OCI-LY7 (cell line): ENCODE results near the gene NCF2. TPM values are rescaled to one million over a fixed set of nuclear protein-coding genes. Genes with fewer than 3 reads are reported as not detected.

Experiments
- BruUV-seq: library from RNA; stranded (reverse); fragments of 400-500 nt; replicated peaks from 2 replicates; lab custom pipeline; 2021; lab: Mats Ljungman, UMichigan
- CTCF ChIA-PET: fragments of 300-600 bp; sonication (Branson Sonifier 250); formaldehyde crosslinking; loops from one replicate; lab custom pipeline; 2022; ENCODE audit warnings: antibody characterized with exemption; ENCODE audit not compliant: unreplicated experiment; lab: Charles Lee
- POLR2A ChIA-PET: fragments of 300-600 bp; sonication (Branson Sonifier 250); formaldehyde crosslinking; loops from one replicate; lab custom pipeline; 2022; ENCODE audit warnings: antibody characterized with exemption; lab: Charles Lee
- DNase-seq: peaks from one replicate; pipeline ENCODE4 v3.0.0-alpha.2; 2015; ENCODE audit warnings: low spot score
- H2AFZ ChIP-seq: fragments of 200-600 bp; sonication (generic), shearing (Covaris generic); 2 replicates; pipeline ENCODE4 v1.6.1; 2014; ENCODE audit warnings: mild to moderate bottlenecking, antibody characterized with exemption, low read length, moderate library complexity
- H3K27ac ChIP-seq: fragments of 200-600 bp; sonication (generic); 2 replicates; pipeline ENCODE4 v1.5.1; 2014; ENCODE audit warnings: mixed run types, low read depth, mild to moderate bottlenecking, moderate library complexity, low read length, inconsistent platforms; ENCODE audit not compliant: poor library complexity, severe bottlenecking
- H3K36me3 ChIP-seq: fragments of 200-600 bp; sonication (generic); 2 replicates; pipeline ENCODE4 v1.6.1; 2014; ENCODE audit warnings: mild to moderate bottlenecking, antibody characterized with exemption, low read length, moderate library complexity, mixed read lengths; ENCODE audit not compliant: insufficient read depth
- H3K4me1 ChIP-seq: fragments of 200-600 bp; sonication (generic); 2 replicates; pipeline ENCODE4 v1.5.1; 2014; ENCODE audit warnings: mild to moderate bottlenecking, low read length; ENCODE audit not compliant: insufficient read depth, poor library complexity, severe bottlenecking
- H3K4me2 ChIP-seq: fragments of 200-600 bp; sonication (generic); 2 replicates; pipeline ENCODE4 v1.6.1; 2014; ENCODE audit warnings: mild to moderate bottlenecking, low read length
- H3K4me3 ChIP-seq: fragments of 200-600 bp; sonication (generic); 2 replicates; pipeline ENCODE4 v1.5.1; 2014; ENCODE audit warnings: mild to moderate bottlenecking, low read depth, low read length; ENCODE audit not compliant: poor library complexity, severe bottlenecking
- H3K79me2 ChIP-seq: fragments of 200-600 bp; sonication (generic); 2 replicates; pipeline ENCODE4 v1.6.1; 2016; ENCODE audit warnings: low read depth, mild to moderate bottlenecking, low read length, moderate library complexity, mixed read lengths; ENCODE audit not compliant: insufficient read depth
- H3K9me2 ChIP-seq: fragments of 200-600 bp; sonication (generic); 2 replicates; pipeline ENCODE4 v1.6.1; 2016; ENCODE audit warnings: mild to moderate bottlenecking, low read length, mixed read lengths; ENCODE audit not compliant: insufficient read depth
- H3K9me3 ChIP-seq: fragments of 200-600 bp; sonication (generic); 2 replicates; pipeline ENCODE4 v1.6.1; 2014; ENCODE audit warnings: mild to moderate bottlenecking, mixed run types, low read length, mixed read lengths
- H4K20me1 ChIP-seq: fragments of 200-600 bp; sonication (generic); 2 replicates; pipeline ENCODE4 v1.6.1; 2014; ENCODE audit warnings: mild to moderate bottlenecking, antibody characterized with exemption, low read length, moderate library complexity, mixed read lengths; ENCODE audit not compliant: insufficient read depth
- CTCF ChIP-seq: fragments of 200-600 bp; sonication (generic); conservative IDR thresholded peaks from 2 replicates; pipeline ENCODE4 v1.5.1; 2014; ENCODE audit warnings: mild to moderate bottlenecking, antibody characterized with exemption, low read length, moderate library complexity, mixed read lengths
- EZH2phosphoT487 ChIP-seq: fragments of 200-600 bp; sonication (generic); IDR thresholded peaks from 2 replicates; pipeline ENCODE4 v1.6.1; 2018; ENCODE audit warnings: low read depth, borderline replicate concordance, mild to moderate bottlenecking, mixed run types, antibody characterized with exemption, low read length, moderate library complexity, mixed read lengths
- intact Hi-C: fragments of 100-400 bp; cut with micrococcal nuclease; formaldehyde crosslinking; loops from one replicate; pipeline ENCODE4 v1.10.0; 2022; ENCODE audit not compliant: unreplicated experiment
- total RNA-seq, 2 experiments: library from RNA; depleted of rRNA in 1 of 2; stranded (reverse); fragments of >200 nt in 1 of 2; shearing (Covaris generic) in 1 of 2; gene quantifications; 2 replicates each; pipeline ENCODE4 v1.2.3, GENCODE V29; 2014 to 2022

The NCF2 gene
- total RNA-seq, 2 experiments from 2014 or later: 4.0 to 17.4 TPM

GRCh38 chr1:183514235-183514634, 76.0 kb downstream of the NCF2 start:
- Histone ChIP-seq H3K36me3 (peaks cover 91% of the 10 kb centered on the region), H3K27ac (no peak overlapping the region), H3K79me2 (peaks cover 71% of the 10 kb centered on the region), H3K9me3 (no peaks in the 10 kb centered on the region), H3K4me2 (no peak overlapping the region), H3K9me2 (no peaks in the 10 kb centered on the region), H3K4me3 (no peak overlapping the region), H2AFZ (no peak overlapping the region), H3K4me1 (peaks cover 6% of the 10 kb centered on the region), H4K20me1 (peaks cover 30% of the 10 kb centered on the region; the same call in 1 of the 2 replicates)
- POLR2A ChIA-PET: interaction anchor here (0.6 to 2.1 kb wide), 4 partner anchors 9 to 587 kb away, joined by 3 to 8 read pairs (median 4); no protein-coding TSS in a partner anchor
- CTCF ChIA-PET: no interaction called here
- no peak for DNase-seq
- TF ChIP-seq EZH2phosphoT487: no peak
- no peak for TF ChIP-seq CTCF
- intact Hi-C loops: no loop called here
- BruUV-seq: no TSS peak

- peaks cover 89% of the 10 kb centered on the region for H3K79me2 ChIP-seq
- no TSS peak for BruUV-seq
- intact Hi-C loops: no loop called here
These were observed 77.8 kb downstream of the NCF2 start for GRCh38 chr1:183512450-183512849.

More at GRCh38 chr1:183512450-183512849, 77.8 kb downstream of the NCF2 start:
- no peak for DNase-seq
- CTCF ChIA-PET: no interaction called here
- TF ChIP-seq CTCF (no peak), EZH2phosphoT487 (no peak)
- POLR2A ChIA-PET: interaction anchor here (0.6 to 2.0 kb wide), 5 partner anchors 14 to 43 kb away, joined by 3 to 6 read pairs (median 3); no protein-coding TSS in a partner anchor
- Histone ChIP-seq H3K36me3 (peaks cover 91% of the 10 kb centered on the region), H3K9me2 (no peaks in the 10 kb centered on the region), H2AFZ (no peak overlapping the region), H3K27ac (no peak overlapping the region), H3K4me1 (peaks cover 6% of the 10 kb centered on the region), H3K9me3 (no peaks in the 10 kb centered on the region), H3K4me3 (no peak overlapping the region), H4K20me1 (peaks cover 39% of the 10 kb centered on the region), H3K4me2 (no peak overlapping the region)
